IMR-90 (cell line): Measurements from ENCODE around the gene PDZD2. TPM values are rescaled to one million over a fixed set of nuclear protein-coding genes. Genes with fewer than 3 reads are reported as not detected.
A peak's percentile ranks its signal among the peaks of the same experiment; 100 is the strongest.

Source experiments
- ATAC-seq: fragments of 200-7000 bp; cut with Tn5 transposase; 2 replicates; pipeline ENCODE4 v1.9.1; 2020; ENCODE audit warnings: low read depth, mild to moderate bottlenecking, moderate library complexity
- BruUV-seq: library from RNA; stranded (reverse); fragments of 400-500 nt; replicated peaks from 2 replicates; lab custom pipeline; 2021; lab: Mats Ljungman, UMichigan
- CTCF ChIA-PET: fragments of 300-600 bp; formaldehyde crosslinking; extraction: SDS; loops from one replicate; lab custom pipeline; 2021; ENCODE audit warnings: antibody characterized with exemption; lab: Yijun Ruan, JAX
- POLR2A ChIA-PET: fragments of 300-600 bp; sonication (Branson Sonifier 250); formaldehyde crosslinking; loops from one replicate; lab custom pipeline; 2022; ENCODE audit warnings: antibody characterized with exemption; ENCODE audit not compliant: unreplicated experiment; lab: Charles Lee
- DNase-seq: peaks from one replicate; pipeline ENCODE4 v3.0.0; 2013
- H2AFZ ChIP-seq: replicated peaks from 2 replicates; pipeline ENCODE3; 2013; ENCODE audit warnings: low read length, mild to moderate bottlenecking; ENCODE audit not compliant: poor library complexity
- H2AK5ac ChIP-seq: 2 replicates; pipeline ENCODE4 v1.6.1; 2013; ENCODE audit warnings: low read depth, low read length, inconsistent platforms
- H2AK9ac ChIP-seq: replicated peaks from 2 replicates; pipeline ENCODE3; 2013; ENCODE audit warnings: mild to moderate bottlenecking, low read depth, low read length, moderate library complexity; ENCODE audit not compliant: poor library complexity
- H2BK120ac ChIP-seq: 2 replicates; pipeline ENCODE4 v1.6.1; 2013; ENCODE audit warnings: low read depth, low read length, inconsistent platforms
- H2BK15ac ChIP-seq: 3 replicates; pipeline ENCODE4 v1.6.1; 2013; ENCODE audit warnings: low read depth, low read length, inconsistent platforms
- H2BK20ac ChIP-seq: 2 replicates; pipeline ENCODE4 v1.6.1; 2013; ENCODE audit warnings: low read depth, mild to moderate bottlenecking, inconsistent platforms, low read length, moderate library complexity
- H2BK5ac ChIP-seq: 2 replicates; pipeline ENCODE4 v1.6.1; 2013; ENCODE audit warnings: mild to moderate bottlenecking, low read depth, low read length, inconsistent platforms; ENCODE audit not compliant: poor library complexity, severe bottlenecking
- H3K14ac ChIP-seq: replicated peaks from 2 replicates; pipeline ENCODE4 v1.6.1; 2013; ENCODE audit warnings: low read depth, low read length, inconsistent platforms
- H3K18ac ChIP-seq: 2 replicates; pipeline ENCODE4 v1.6.1; 2013; ENCODE audit warnings: low read depth, low read length, control low read depth
- H3K23ac ChIP-seq: 2 replicates; pipeline ENCODE4 v1.6.1; 2013; ENCODE audit warnings: low read depth, low read length, inconsistent platforms
- H3K27ac ChIP-seq: 2 replicates; pipeline ENCODE4 v1.5.1; 2013; ENCODE audit warnings: mild to moderate bottlenecking, control low read depth, low read length; ENCODE audit not compliant: insufficient read depth
- H3K27me3 ChIP-seq: 2 replicates; pipeline ENCODE4 v1.6.1; 2013; ENCODE audit warnings: low read length; ENCODE audit not compliant: control insufficient read depth, insufficient read depth
- H3K36me3 ChIP-seq: 2 replicates; pipeline ENCODE4 v1.6.1; 2013; ENCODE audit warnings: low read length, mixed read lengths; ENCODE audit not compliant: control insufficient read depth, insufficient read depth
- H3K4ac ChIP-seq: 2 replicates; pipeline ENCODE4 v1.6.1; 2013; ENCODE audit warnings: low read depth, low read length, inconsistent platforms
- H3K4me1 ChIP-seq: 2 replicates; pipeline ENCODE4 v1.6.1; 2013; ENCODE audit warnings: low read length, mixed read lengths; ENCODE audit not compliant: control insufficient read depth, insufficient read depth
- H3K4me2 ChIP-seq: 2 replicates; pipeline ENCODE4 v1.6.1; 2013; ENCODE audit warnings: low read depth, mild to moderate bottlenecking, control low read depth, low read length, moderate library complexity
- H3K4me3 ChIP-seq: 2 replicates; pipeline ENCODE4 v1.5.1; 2013; ENCODE audit warnings: low read depth, mild to moderate bottlenecking, control low read depth, low read length, moderate library complexity; ENCODE audit not compliant: insufficient read depth
- H3K56ac ChIP-seq: 2 replicates; pipeline ENCODE4 v1.6.1; 2013; ENCODE audit warnings: low read length, inconsistent platforms; ENCODE audit not compliant: insufficient read depth; ENCODE audit errors: extremely low read depth
- H3K79me1 ChIP-seq, 2 experiments: 2 replicates each; pipeline ENCODE4 v1.6.1; 2013; ENCODE audit warnings: low read length in 2 of 2, inconsistent platforms in 1 of 2, low read depth in 1 of 2
- H3K9ac ChIP-seq: 2 replicates; pipeline ENCODE4 v1.6.1; 2013; ENCODE audit warnings: low read depth, low read length, control low read depth
- H3K9me1 ChIP-seq: 2 replicates; pipeline ENCODE4 v1.6.1; 2013; ENCODE audit warnings: low read length, inconsistent platforms; ENCODE audit not compliant: insufficient read depth
- H3K9me3 ChIP-seq: 2 replicates; pipeline ENCODE4 v1.6.1; 2013; ENCODE audit warnings: low read length; ENCODE audit not compliant: control insufficient read depth, insufficient read depth
- H4K20me1 ChIP-seq: 2 replicates; pipeline ENCODE4 v1.6.1; 2013; ENCODE audit warnings: low read length, inconsistent platforms; ENCODE audit not compliant: insufficient read depth
- H4K5ac ChIP-seq: 2 replicates; pipeline ENCODE4 v1.6.1; 2013; ENCODE audit warnings: mild to moderate bottlenecking, low read depth, low read length, control low read depth
- H4K8ac ChIP-seq, 2 experiments: 2 replicates each; pipeline ENCODE4 v1.6.1; 2013; ENCODE audit warnings: low read depth in 2 of 2, low read length in 2 of 2, control low read depth in 1 of 2, inconsistent platforms in 1 of 2
- H4K91ac ChIP-seq: 2 replicates; pipeline ENCODE4 v1.6.1; 2013; ENCODE audit warnings: low read depth, low read length, inconsistent platforms; ENCODE audit not compliant: insufficient read depth
- BHLHE40 ChIP-seq: fragments of 150-350 bp; IDR thresholded peaks from 2 replicates; pipeline ENCODE4 v1.6.1; 2016; ENCODE audit warnings: mild to moderate bottlenecking, low read depth, low read length
- CHD1 ChIP-seq: IDR thresholded peaks from 2 replicates; pipeline ENCODE4 v1.6.1; 2012; ENCODE audit warnings: low read depth, low read length, improper control_type of control experiment
- ELK1 ChIP-seq: fragments of 150-350 bp; IDR thresholded peaks from 2 replicates; pipeline ENCODE4 v1.6.1; 2016; ENCODE audit warnings: low read depth, mild to moderate bottlenecking, low read length, moderate library complexity, borderline replicate concordance
- FOS ChIP-seq: fragments of 150-350 bp; IDR thresholded peaks from 2 replicates; pipeline ENCODE4 v1.6.1; 2016; ENCODE audit warnings: low read depth, low read length
- MAFK ChIP-seq: IDR thresholded peaks from 2 replicates; pipeline ENCODE4 v1.6.1; 2012; ENCODE audit warnings: low read depth, low read length, improper control_type of control experiment
- MAZ ChIP-seq: IDR thresholded peaks from 2 replicates; pipeline ENCODE4 v1.6.1; 2012; ENCODE audit warnings: low read depth, mild to moderate bottlenecking, low read length, improper control_type of control experiment, moderate library complexity, borderline replicate concordance
- MXI1 ChIP-seq: IDR thresholded peaks from 2 replicates; pipeline ENCODE4 v1.6.1; 2012; ENCODE audit warnings: low read depth, mild to moderate bottlenecking, low read length, moderate library complexity, borderline replicate concordance
- NFE2L2 ChIP-seq: fragments of 150-350 bp; IDR thresholded peaks from 2 replicates; pipeline ENCODE4 v1.6.1; 2016; ENCODE audit warnings: low read depth, mild to moderate bottlenecking, low read length
- POLR2A ChIP-seq: IDR thresholded peaks from 2 replicates; pipeline ENCODE4 v1.6.1; 2012; ENCODE audit warnings: mild to moderate bottlenecking, low read depth, low read length
- RAD21 ChIP-seq: IDR thresholded peaks from 2 replicates; pipeline ENCODE4 v1.6.1; 2012; ENCODE audit warnings: low read length, improper control_type of control experiment
- RCOR1 ChIP-seq: IDR thresholded peaks from 2 replicates; pipeline ENCODE4 v1.6.1; 2012; ENCODE audit warnings: mild to moderate bottlenecking, low read length, improper control_type of control experiment; ENCODE audit not compliant: insufficient replicate concordance
- WGBS, 2 experiments: methylation state at CpG; one replicate each; pipeline versions ENCODE4 v1.1.5 to v1.1.7; 2013; ENCODE audit warnings: missing lambda C conversion rate in 2 of 2; ENCODE audit not compliant: insufficient read length in 1 of 2; ENCODE audit errors: extremely low coverage in 2 of 2; 5-methylcytosine and 5-hydroxymethylcytosine counted together
- dilution Hi-C: fragments of 300-500 bp; cut with HindIII; formaldehyde crosslinking; loops from one replicate; pipeline ENCODE4 v1.14.3; 2018; ENCODE audit warnings: low sequenced_read_pairs; ENCODE audit not compliant: unreplicated experiment
- in situ Hi-C: fragments of 300-500 bp; cut with MboI; formaldehyde crosslinking; loops from 3 replicates; pipeline ENCODE4 v1.14.3; 2019; ENCODE audit warnings: low sequenced_read_pairs, inconsistent platforms, mixed read lengths
- intact Hi-C: fragments of 100-400 bp; cut with micrococcal nuclease; formaldehyde crosslinking; loops from 2 replicates; pipeline ENCODE4 v1.10.0; 2022
- polyA plus RNA-seq, 3 experiments: library from polyadenylated mRNA; depleted of rRNA; stranded (reverse); fragments of >200 nt; gene quantifications; 2 replicates each; pipeline ENCODE4 v1.2.3, GENCODE V29; 2012; ENCODE audit warnings: low replicate concordance in 1 of 3
- total RNA-seq: library from RNA; depleted of rRNA; stranded (reverse); fragments of >200 nt; gene quantifications from 2 replicates; pipeline ENCODE4 v1.2.3, GENCODE V29; 2012
- TF ChIP-seq, protein P1 (sequence below): conservative IDR thresholded peaks from 2 replicates; pipeline ENCODE4 v1.5.1; 2012; ENCODE audit warnings: mild to moderate bottlenecking, low read depth, low read length, improper control_type of control experiment
- TF ChIP-seq, protein P2 (sequence below): fragments of 150-350 bp; IDR thresholded peaks from 2 replicates; pipeline ENCODE4 v1.6.1; 2017; ENCODE audit warnings: mild to moderate bottlenecking, antibody characterized with exemption, low read length, low read depth

The PDZD2 gene
- total and polyA plus RNA-seq, 2 of the 4 experiments (the other 2 are of a cell fraction), result under 0.01 to 0.02 TPM

DNA sequence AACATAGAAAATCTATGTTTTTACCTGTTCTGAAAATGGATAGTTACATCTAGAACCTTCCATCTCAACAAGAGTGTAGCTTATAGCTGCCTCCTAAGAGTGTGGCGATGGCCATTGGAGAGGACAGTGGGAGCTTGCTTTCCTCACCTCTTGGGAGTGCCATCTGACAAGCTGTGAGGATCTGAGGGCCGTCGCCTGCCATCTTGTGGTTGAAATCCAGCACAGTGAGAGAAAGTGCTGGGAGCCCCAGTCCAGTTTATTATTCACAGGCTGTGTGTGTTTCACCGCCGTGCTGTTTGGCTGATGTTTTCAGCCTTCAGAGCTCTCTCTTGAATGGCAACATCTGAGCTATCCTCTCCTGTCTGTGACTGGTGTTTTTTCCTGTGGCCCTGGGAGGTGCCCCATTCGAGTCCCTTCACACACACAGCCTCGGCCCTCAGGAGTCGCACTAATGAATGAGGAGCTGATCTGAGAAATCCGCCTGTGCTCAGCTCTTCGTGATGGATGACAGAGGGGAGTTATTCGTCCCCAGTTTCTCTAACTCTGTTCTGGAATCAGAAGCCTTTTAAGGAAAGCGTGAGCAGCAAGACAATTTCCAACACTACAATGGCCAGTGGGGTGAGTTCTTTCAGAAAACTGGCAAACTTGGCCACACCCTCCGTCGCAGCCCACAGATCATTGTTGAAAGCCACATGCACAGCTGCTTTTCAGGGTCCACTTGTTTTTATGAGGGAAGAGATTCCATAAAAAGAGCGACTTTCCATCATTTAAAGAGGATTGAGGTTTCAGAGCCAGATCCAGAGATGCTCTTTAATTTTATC is 170.3 kb downstream of the PDZD2 start (continued):
- TF ChIP-seq, protein P1, sequence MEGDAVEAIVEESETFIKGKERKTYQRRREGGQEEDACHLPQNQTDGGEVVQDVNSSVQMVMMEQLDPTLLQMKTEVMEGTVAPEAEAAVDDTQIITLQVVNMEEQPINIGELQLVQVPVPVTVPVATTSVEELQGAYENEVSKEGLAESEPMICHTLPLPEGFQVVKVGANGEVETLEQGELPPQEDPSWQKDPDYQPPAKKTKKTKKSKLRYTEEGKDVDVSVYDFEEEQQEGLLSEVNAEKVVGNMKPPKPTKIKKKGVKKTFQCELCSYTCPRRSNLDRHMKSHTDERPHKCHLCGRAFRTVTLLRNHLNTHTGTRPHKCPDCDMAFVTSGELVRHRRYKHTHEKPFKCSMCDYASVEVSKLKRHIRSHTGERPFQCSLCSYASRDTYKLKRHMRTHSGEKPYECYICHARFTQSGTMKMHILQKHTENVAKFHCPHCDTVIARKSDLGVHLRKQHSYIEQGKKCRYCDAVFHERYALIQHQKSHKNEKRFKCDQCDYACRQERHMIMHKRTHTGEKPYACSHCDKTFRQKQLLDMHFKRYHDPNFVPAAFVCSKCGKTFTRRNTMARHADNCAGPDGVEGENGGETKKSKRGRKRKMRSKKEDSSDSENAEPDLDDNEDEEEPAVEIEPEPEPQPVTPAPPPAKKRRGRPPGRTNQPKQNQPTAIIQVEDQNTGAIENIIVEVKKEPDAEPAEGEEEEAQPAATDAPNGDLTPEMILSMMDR, result peak; percentile 73

DNA sequence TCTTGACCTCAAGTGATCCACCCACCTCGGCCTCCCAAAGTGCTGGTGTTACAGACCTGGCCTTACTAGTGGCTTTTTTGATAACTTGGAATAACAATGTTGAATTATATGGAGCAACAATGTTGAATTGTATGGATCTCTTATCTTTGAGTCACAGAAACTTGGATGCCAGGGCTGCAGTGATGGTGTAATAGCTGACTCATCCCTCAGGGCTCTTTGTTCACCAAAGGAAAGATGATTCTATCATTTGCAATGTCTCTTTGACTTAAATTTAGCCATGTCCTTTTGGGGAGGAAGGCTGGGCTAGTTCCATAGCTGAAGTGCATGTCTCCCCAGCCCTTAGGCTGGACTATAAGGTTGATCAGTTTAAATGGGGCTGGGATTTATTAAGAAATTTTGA is 172.3 kb downstream of the PDZD2 start:
- no peaks in the 10 kb centered on the region for H4K20me1 ChIP-seq
- no peak overlapping the region for H3K23ac ChIP-seq
- H3K14ac ChIP-seq, result no peak overlapping the region
- intact Hi-C loops (no loop called here), dilution Hi-C loops (no loop called here), in situ Hi-C loops (no loop called here)
- peak; percentile 93 for DNase-seq
- H3K4me1 ChIP-seq, result no peaks in the 10 kb centered on the region
- H2AK9ac ChIP-seq, result no peak overlapping the region
- H3K18ac ChIP-seq, result no peak overlapping the region
- no peak overlapping the region for H3K9ac ChIP-seq
- no peak overlapping the region for H2BK5ac ChIP-seq
- H3K4me2 ChIP-seq, result no peak overlapping the region
- CTCF ChIA-PET, result interaction anchor here (0.9 to 1.3 kb wide), 5 partner anchors 25 to 266 kb away, joined by 3 to 4 read pairs (median 3); partner anchors contain the start of gene PDZD2
- H2AK5ac ChIP-seq, result no peak overlapping the region
- no peak overlapping the region for H4K5ac ChIP-seq
- POLR2A ChIA-PET, result no interaction called here
- H2BK20ac ChIP-seq, result peak overlapping the region; percentile 29; the same call in 1 of the 2 replicates
- no CpG with 5 or more reads among the region's 1 CpG for WGBS, 2 experiments
- peaks cover 10% of the 10 kb centered on the region for H3K27me3 ChIP-seq
- H3K9me3 ChIP-seq, result no peaks in the 10 kb centered on the region
- H3K9me1 ChIP-seq, result no peaks in the 10 kb centered on the region
- H4K91ac ChIP-seq, result no peak overlapping the region
- peak; percentile 79 for ATAC-seq
- H3K4me3 ChIP-seq, result no peak overlapping the region
- H2BK120ac ChIP-seq, result no peak overlapping the region
- H3K4ac ChIP-seq, result no peak overlapping the region
- no peak overlapping the region for H2AFZ ChIP-seq
- no peak overlapping the region for H2BK15ac ChIP-seq
- no peaks in the 10 kb centered on the region for H3K79me1 ChIP-seq
- H3K56ac ChIP-seq, result no peak overlapping the region
- H3K36me3 ChIP-seq, result no peaks in the 10 kb centered on the region
- no TSS peak for BruUV-seq
- no peak overlapping the region for H3K27ac ChIP-seq
- H4K8ac ChIP-seq, result no peak overlapping the region
- TF ChIP-seq RAD21, result no peak
- TF ChIP-seq MAFK, result peak; percentile 44; the same call in 1 of the 2 replicates
- TF ChIP-seq MAZ, result no peak
- no peak for TF ChIP-seq CHD1
- TF ChIP-seq FOS, result peak; percentile 97
- TF ChIP-seq, protein P2, sequence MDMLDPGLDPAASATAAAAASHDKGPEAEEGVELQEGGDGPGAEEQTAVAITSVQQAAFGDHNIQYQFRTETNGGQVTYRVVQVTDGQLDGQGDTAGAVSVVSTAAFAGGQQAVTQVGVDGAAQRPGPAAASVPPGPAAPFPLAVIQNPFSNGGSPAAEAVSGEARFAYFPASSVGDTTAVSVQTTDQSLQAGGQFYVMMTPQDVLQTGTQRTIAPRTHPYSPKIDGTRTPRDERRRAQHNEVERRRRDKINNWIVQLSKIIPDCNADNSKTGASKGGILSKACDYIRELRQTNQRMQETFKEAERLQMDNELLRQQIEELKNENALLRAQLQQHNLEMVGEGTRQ, result no peak
- TF ChIP-seq BHLHE40, result no peak
- no peak for TF ChIP-seq RCOR1
- TF ChIP-seq MXI1, result no peak
- no peak for TF ChIP-seq ELK1
- TF ChIP-seq NFE2L2, result peak; percentile 74
- no peak for TF ChIP-seq POLR2A
